MM.1S (cell line): ENCODE data around the gene MACIR.

Experiments
- CTCF ChIP-seq: fragments of 300-600 bp; sonication (generic); IDR thresholded peaks from 2 replicates; pipeline ENCODE4 v1.5.1; 2016; ENCODE audit warnings: antibody characterized with exemption, low read length, mixed read lengths
- EZH2 ChIP-seq: fragments of 300-600 bp; sonication (generic); optimal IDR thresholded peaks from 2 replicates; pipeline ENCODE3; 2017; ENCODE audit warnings: low read depth, mild to moderate bottlenecking, antibody characterized with exemption, low read length, mixed read lengths

DNA sequence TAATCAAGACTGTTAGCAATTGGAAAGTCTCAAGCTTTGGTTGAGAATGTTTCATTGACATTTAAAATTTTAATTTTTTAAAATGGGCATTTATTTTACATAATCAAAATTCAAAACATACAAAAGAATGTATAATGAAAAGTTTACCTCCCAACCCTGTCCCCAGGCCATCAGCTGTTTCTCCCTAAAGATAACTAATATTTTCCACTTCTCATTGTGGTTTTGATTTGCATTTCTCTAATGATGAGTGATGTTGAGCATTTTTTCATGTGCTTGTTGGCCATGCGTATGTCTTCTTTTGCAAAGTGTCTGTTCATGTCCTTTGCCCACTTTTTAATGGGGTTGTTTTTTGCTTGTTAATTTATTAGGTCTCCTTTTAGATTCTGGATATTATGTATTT, 11.4 kb upstream of the MACIR start:
- TF ChIP-seq EZH2 (no peak), CTCF (no peak)
